DND-41 (cell line): ENCODE results near the gene MYCN.

Experiments used
- CTCF ChIP-seq: IDR thresholded peaks from 2 replicates; pipeline ENCODE4 v1.5.1; 2012; ENCODE audit warnings: borderline replicate concordance, low read length, moderate library complexity, mild to moderate bottlenecking; ENCODE audit not compliant: poor library complexity, severe bottlenecking; ENCODE audit errors: extremely low read depth
- EZH2 ChIP-seq: IDR thresholded peaks from 3 replicates; pipeline ENCODE4 v1.6.1; 2012; ENCODE audit warnings: borderline replicate concordance, low read depth, mild to moderate bottlenecking, moderate library complexity, low read length, inconsistent platforms; ENCODE audit not compliant: severe bottlenecking

DNA sequence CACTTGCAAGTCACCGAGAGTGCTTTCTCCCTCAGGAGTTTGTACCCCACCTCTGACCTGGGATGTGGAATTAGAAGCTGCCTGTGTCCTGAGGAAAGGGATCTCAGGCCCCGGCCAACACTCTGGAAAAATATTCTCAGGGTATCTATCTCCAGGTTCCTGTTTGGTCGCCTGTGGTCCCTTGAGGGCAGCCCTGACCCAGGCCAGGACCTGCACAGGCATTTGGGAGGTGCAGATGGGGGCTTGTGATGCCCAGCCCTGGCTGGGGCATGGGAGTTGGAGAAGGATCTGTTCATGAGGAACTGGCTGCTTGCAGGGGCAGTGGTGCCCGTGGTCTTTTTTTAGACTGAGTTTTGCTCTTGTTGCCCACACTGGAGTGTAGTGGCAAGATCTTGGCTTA is 46.3 kb downstream of the MYCN start:
- TF ChIP-seq CTCF, result no peak
- TF ChIP-seq EZH2, result no peak
